H1 (cell line): ENCODE data around the gene ANKRD13B. TPM values are rescaled to one million over a fixed set of nuclear protein-coding genes. Genes with fewer than 3 reads are reported as not detected.
A peak's percentile ranks its signal among the peaks of the same experiment; 100 is the strongest.

Experiments used
- CTCF ChIA-PET: fragments of 300-600 bp; sonication (Branson Sonifier 250); formaldehyde crosslinking; loops from one replicate; lab custom pipeline; 2021; ENCODE audit not compliant: partially characterized antibody; lab: Charles Lee
- POLR2A ChIA-PET: fragments of 300-600 bp; sonication (Branson Sonifier 250); formaldehyde crosslinking; loops from one replicate; lab custom pipeline; 2021; ENCODE audit warnings: inconsistent platforms; ENCODE audit not compliant: partially characterized antibody; lab: Charles Lee
- DNase-seq, 2 experiments: peaks; one replicate each; pipeline versions ENCODE4 v3.0.0 to v3.0.0-alpha.2; 2010 to 2022; ENCODE audit warnings: low spot score in 2 of 2, low read depth in 1 of 2, mixed read lengths in 1 of 2
- FAIRE-seq: peaks from 2 replicates; lab custom pipeline; 2011; peaks lifted over from hg19 to GRCh38; lab: Jason Lieb, UNC
- H2AFZ ChIP-seq: 2 replicates; pipeline ENCODE4 v1.8.1; 2012; ENCODE audit warnings: low read length, inconsistent platforms
- H2AK5ac ChIP-seq: 2 replicates; pipeline ENCODE4 v1.6.1; 2013; ENCODE audit warnings: low read depth, low read length
- H2BK120ac ChIP-seq: replicated peaks from 2 replicates; pipeline ENCODE3; 2013; ENCODE audit warnings: low read depth, low read length, inconsistent platforms
- H2BK12ac ChIP-seq: 2 replicates; pipeline ENCODE4 v1.6.1; 2013; ENCODE audit warnings: low read depth, low read length
- H2BK15ac ChIP-seq: 2 replicates; pipeline ENCODE4 v1.6.1; 2013; ENCODE audit warnings: low read length
- H2BK20ac ChIP-seq: 2 replicates; pipeline ENCODE4 v1.6.1; 2013; ENCODE audit warnings: low read length
- H2BK5ac ChIP-seq: 2 replicates; pipeline ENCODE4 v1.6.1; 2013; ENCODE audit warnings: low read depth, low read length
- H3K14ac ChIP-seq: 2 replicates; pipeline ENCODE4 v1.6.1; 2013; ENCODE audit warnings: inconsistent platforms; ENCODE audit not compliant: insufficient read length
- H3K18ac ChIP-seq: 2 replicates; pipeline ENCODE4 v1.6.1; 2013; ENCODE audit warnings: low read length; ENCODE audit errors: extremely low read depth
- H3K23ac ChIP-seq: 2 replicates; pipeline ENCODE4 v1.6.1; 2013; ENCODE audit warnings: inconsistent platforms; ENCODE audit not compliant: insufficient read length
- H3K23me2 ChIP-seq: 2 replicates; pipeline ENCODE4 v1.6.1; 2013; ENCODE audit warnings: low read depth, low read length
- H3K27ac ChIP-seq: 2 replicates; pipeline ENCODE4 v1.6.1; 2011; ENCODE audit warnings: low read depth, low read length, inconsistent platforms
- H3K27me3 ChIP-seq, 4 experiments: replicated peaks in 1 of 4; 1 replicate in 1 of 4; 2 replicates in 3 of 4; pipeline versions ENCODE4 v1.6.1 to v1.8.1; 2011 to 2013; ENCODE audit warnings: low read length in 3 of 4, mild to moderate bottlenecking in 3 of 4, inconsistent platforms in 2 of 4, mixed read lengths in 2 of 4, moderate library complexity in 1 of 4; ENCODE audit not compliant: control insufficient read depth in 3 of 4, insufficient read depth in 3 of 4; ENCODE audit errors: extremely low read depth in 1 of 4
- H3K36me3 ChIP-seq, 4 experiments: 2 replicates each; pipeline versions ENCODE4 v1.6.1 to v1.8.1; 2011 to 2013; ENCODE audit warnings: mild to moderate bottlenecking in 4 of 4, low read length in 3 of 4, moderate library complexity in 2 of 4, control low read depth in 1 of 4, inconsistent platforms in 1 of 4; ENCODE audit not compliant: insufficient read depth in 4 of 4, control insufficient read depth in 2 of 4
- H3K4ac ChIP-seq: replicated peaks from 2 replicates; pipeline ENCODE3; 2013; ENCODE audit warnings: low read length, low read depth, mixed read lengths, inconsistent platforms; ENCODE audit not compliant: insufficient read length
- H3K4me1 ChIP-seq, 4 experiments: replicated peaks in 1 of 4; 1 replicate in 1 of 4; 2 replicates in 3 of 4; pipeline versions ENCODE4 v1.6.1 to v1.8.1; 2011 to 2013; ENCODE audit warnings: low read length in 3 of 4, inconsistent platforms in 2 of 4, mixed read lengths in 1 of 4; ENCODE audit not compliant: insufficient read depth in 4 of 4, control insufficient read depth in 3 of 4
- H3K4me2 ChIP-seq, 2 experiments: 2 replicates each; pipeline versions ENCODE4 v1.6.1 to v1.8.1; 2011 to 2013; ENCODE audit warnings: low read depth in 2 of 2, low read length in 2 of 2, control low read depth in 1 of 2, inconsistent platforms in 1 of 2, mild to moderate bottlenecking in 1 of 2; ENCODE audit not compliant: insufficient read depth in 1 of 2
- H3K4me3 ChIP-seq, 4 experiments: fragments of 200-600, 300-600 bp in 1 of 4; sonication (generic), shearing (Covaris generic), sonication (Bioruptor Twin) in 1 of 4; 2 replicates each; pipeline versions ENCODE4 v1.5.1 to v1.8.1; 2011 to 2016; ENCODE audit warnings: low read length in 4 of 4, low read depth in 3 of 4, control low read depth in 2 of 4, inconsistent platforms in 2 of 4, mild to moderate bottlenecking in 2 of 4, mixed read lengths in 1 of 4, moderate library complexity in 1 of 4; ENCODE audit not compliant: insufficient read depth in 2 of 4; ENCODE audit errors: extremely low read depth in 1 of 4
- H3K56ac ChIP-seq: replicated peaks from 2 replicates; pipeline ENCODE3; 2013; ENCODE audit warnings: low read depth, mild to moderate bottlenecking, mixed read lengths, low read length, inconsistent platforms; ENCODE audit not compliant: insufficient read length
- H3K79me1 ChIP-seq: 2 replicates; pipeline ENCODE4 v1.6.1; 2013; ENCODE audit warnings: low read depth, low read length, control low read depth
- H3K79me2 ChIP-seq, 2 experiments: 2 replicates each; pipeline versions ENCODE4 v1.6.1 to v1.8.1; 2012 to 2013; ENCODE audit warnings: low read length in 2 of 2, mild to moderate bottlenecking in 2 of 2, inconsistent platforms in 1 of 2; ENCODE audit not compliant: insufficient read depth in 2 of 2, control insufficient read depth in 1 of 2
- H3K9ac ChIP-seq, 4 experiments: replicated peaks in 1 of 4; 1 replicate in 1 of 4; 2 replicates in 3 of 4; pipeline versions ENCODE4 v1.6.1 to v1.8.1; 2011 to 2013; ENCODE audit warnings: low read depth in 3 of 4, low read length in 3 of 4, control low read depth in 2 of 4, mild to moderate bottlenecking in 2 of 4, moderate library complexity in 2 of 4, inconsistent platforms in 1 of 4; ENCODE audit errors: extremely low read depth in 1 of 4
- H3K9me3 ChIP-seq, 2 experiments: 2 replicates each; pipeline versions ENCODE4 v1.6.1 to v1.8.1; 2012 to 2013; ENCODE audit warnings: mild to moderate bottlenecking in 2 of 2, moderate library complexity in 2 of 2, control low read depth in 1 of 2, inconsistent platforms in 1 of 2, low read depth in 1 of 2, low read length in 1 of 2, mixed read lengths in 1 of 2; ENCODE audit not compliant: insufficient read depth in 2 of 2
- H4K20me1 ChIP-seq, 2 experiments: replicated peaks in 1 of 2; 2 replicates each; pipeline versions ENCODE3 to v1.8.1; 2011 to 2013; ENCODE audit warnings: inconsistent platforms in 2 of 2, low read length in 2 of 2, mild to moderate bottlenecking in 1 of 2; ENCODE audit not compliant: insufficient read depth in 2 of 2, control insufficient read depth in 1 of 2
- H4K5ac ChIP-seq: 2 replicates; pipeline ENCODE4 v1.6.1; 2013; ENCODE audit warnings: low read length, low read depth, mixed read lengths, inconsistent platforms; ENCODE audit not compliant: insufficient read length
- H4K8ac ChIP-seq: 2 replicates; pipeline ENCODE4 v1.8.0; 2013; ENCODE audit warnings: mild to moderate bottlenecking, moderate library complexity, low read length, inconsistent platforms; ENCODE audit not compliant: insufficient read depth; ENCODE audit errors: extremely low read depth
- H4K91ac ChIP-seq: replicated peaks from 2 replicates; pipeline ENCODE3; 2013; ENCODE audit warnings: low read length, mixed read lengths, inconsistent platforms; ENCODE audit not compliant: insufficient read length
- CEBPB ChIP-seq: IDR thresholded peaks from 2 replicates; pipeline ENCODE4 v1.6.1; 2012; ENCODE audit warnings: low read depth, low read length
- JUND ChIP-seq: IDR thresholded peaks from 2 replicates; pipeline ENCODE4 v1.6.1; 2011; ENCODE audit warnings: mild to moderate bottlenecking, improper control_type of control experiment, low read length
- TBP ChIP-seq: IDR thresholded peaks from 2 replicates; pipeline ENCODE4 v1.6.1; 2011; ENCODE audit warnings: low read depth, low read length, improper control_type of control experiment
- TCF12 ChIP-seq: IDR thresholded peaks from 2 replicates; pipeline ENCODE4 v1.6.1; 2011; ENCODE audit warnings: low read depth, mild to moderate bottlenecking, low read length
- TEAD4 ChIP-seq: IDR thresholded peaks from 2 replicates; pipeline ENCODE4 v1.6.1; 2012; ENCODE audit warnings: low read depth, low read length, inconsistent platforms, mixed read lengths
- WGBS, 2 experiments: shearing (Covaris generic) in 1 of 2; methylation state at CpG; one replicate each; pipeline versions ENCODE4 v1.1.6 to v1.1.7; 2013 to 2015; ENCODE audit warnings: low lambda C conversion rate in 2 of 2, mixed read lengths in 2 of 2, inconsistent platforms in 1 of 2, low coverage in 1 of 2, missing lambda C conversion rate in 1 of 2; ENCODE audit not compliant: insufficient replicate concordance in 2 of 2, insufficient coverage in 1 of 2, insufficient read length in 1 of 2; ENCODE audit errors: extremely low coverage in 1 of 2, missing lambda C conversion rate in 1 of 2; 5-methylcytosine and 5-hydroxymethylcytosine counted together
- polyA plus RNA-seq, 7 experiments: library from polyadenylated mRNA; depleted of rRNA in 3 of 7; stranded (reverse) in 5 of 7; unstranded in 2 of 7; fragments of >200 nt in 5 of 7; fragments of 200-250 nt in 2 of 7; gene quantifications; 1 replicate in 5 of 7; 2 replicates in 1 of 7; 4 replicates in 1 of 7; pipeline versions ENCODE4 v1.2.1 to v1.2.3, GENCODE V29; 2011 to 2013; ENCODE audit warnings: missing spikeins in 2 of 7, mixed read lengths in 2 of 7
- total RNA-seq: library from RNA; stranded (reverse); fragmentation: NEBNext Ultra II Directional; extraction: Animal tissue kit (Norgen Biotek cat#: 25700); gene quantifications from 2 replicates; pipeline ENCODE4 v1.2.1, GENCODE V29; 2021
- TF ChIP-seq, protein P1 (sequence below), 3 experiments: IDR thresholded peaks; 1 replicate in 2 of 3; 2 replicates in 1 of 3; pipeline versions ENCODE4 v1.5.1 to v1.6.1; 2011; ENCODE audit warnings: low read length in 3 of 3, mild to moderate bottlenecking in 3 of 3, inconsistent platforms in 2 of 3, low read depth in 1 of 3, moderate library complexity in 1 of 3; ENCODE audit not compliant: insufficient read depth in 1 of 3; ENCODE audit errors: control extremely low read depth in 1 of 3
- TF ChIP-seq, protein P2 (sequence below): IDR thresholded peaks from 2 replicates; pipeline ENCODE4 v1.6.1; 2011; ENCODE audit warnings: low read length, improper control_type of control experiment
- TF ChIP-seq, protein P3 (sequence below): IDR thresholded peaks from 2 replicates; pipeline ENCODE4 v1.6.1; 2012; ENCODE audit warnings: inconsistent platforms

ANKRD13B gene
- total and polyA plus RNA-seq, 2 of the 8 experiments (the other 6 are each of a cell fraction or from before 2014, with no cell fraction given): 16.4 to 48.5 TPM

DNA sequence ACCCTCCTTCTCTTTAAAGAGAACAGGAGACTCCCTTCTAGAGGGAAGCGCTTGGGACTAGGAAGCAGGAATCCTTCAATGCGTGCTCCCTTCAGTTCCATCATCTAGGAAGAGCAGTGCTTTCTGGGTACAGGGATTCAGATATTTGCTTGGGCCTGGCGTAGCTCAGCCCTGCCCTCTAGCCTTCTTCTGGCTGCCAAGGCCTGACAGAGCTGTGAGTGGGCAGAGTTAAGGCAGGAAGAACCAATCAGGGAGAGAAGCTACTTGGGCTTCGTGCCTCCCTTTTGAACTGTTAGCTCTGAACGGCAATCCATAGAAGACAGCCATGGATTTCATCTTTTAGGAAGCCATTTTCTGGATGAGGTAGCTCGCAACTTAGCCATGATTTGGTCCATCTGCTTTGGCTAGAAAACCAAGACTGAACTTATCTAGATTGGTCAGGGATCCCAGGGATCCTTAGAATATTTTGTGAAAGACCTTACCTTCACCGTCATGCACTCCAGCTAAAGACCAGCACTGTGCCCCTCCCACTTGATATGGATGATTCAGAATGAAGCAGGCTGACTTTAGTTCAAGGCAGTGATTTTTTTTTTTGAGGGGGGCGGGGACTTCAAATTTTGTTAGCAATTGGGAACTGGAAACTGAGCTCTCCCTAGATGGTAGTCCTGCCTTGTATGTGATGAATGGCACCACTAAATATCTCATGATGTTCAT is 32.3 kb downstream of the ANKRD13B start:
- H3K9me3 ChIP-seq: no peaks in the 10 kb centered on the region
- no peak overlapping the region for H3K4me3 ChIP-seq
- DNase-seq: no peak
- H2BK120ac ChIP-seq: no peak overlapping the region
- peak overlapping the region; percentile 41; the same call in 1 of the 2 replicates for H2AFZ ChIP-seq
- ChIA-PET CTCF (interaction anchor here (0.5 to 13.1 kb wide), 19 partner anchors 9 to 577 kb away, joined by 3 to 193 read pairs (median 3); no protein-coding TSS in a partner anchor), POLR2A (interaction anchor here (0.9 to 1.1 kb wide), 2 partner anchors 10 to 33 kb away, joined by 4 to 5 read pairs; no protein-coding TSS in a partner anchor)
- H3K18ac ChIP-seq: no peak overlapping the region
- H2BK12ac ChIP-seq: no peak overlapping the region
- peaks cover 5 to 12% (median 9%) of the 10 kb centered on the region in 4 experiments; a peak in 6 of 7 replicates for H3K4me1 ChIP-seq
- 79% methylated on average over 8 of the region's 8 CpGs; no CpG with 5 or more reads in 1 of the 2 experiments for WGBS, 2 experiments
- H4K8ac ChIP-seq: no peak overlapping the region
- H3K14ac ChIP-seq: no peak overlapping the region
- no peak overlapping the region for H3K4me2 ChIP-seq
- no peaks in the 10 kb centered on the region for H3K36me3 ChIP-seq
- H3K23me2 ChIP-seq: peaks cover 11% of the 10 kb centered on the region; the same call in 1 of the 2 replicates
- no peak overlapping the region for H3K56ac ChIP-seq
- no peak overlapping the region for H2BK5ac ChIP-seq
- no peak overlapping the region for H2BK20ac ChIP-seq
- no peak overlapping the region for H3K4ac ChIP-seq
- FAIRE-seq: peak; percentile 19
- no peak overlapping the region for H4K5ac ChIP-seq
- H3K9ac ChIP-seq: no peak overlapping the region
- H3K79me1 ChIP-seq: no peaks in the 10 kb centered on the region
- no peak overlapping the region for H2BK15ac ChIP-seq
- no peak overlapping the region for H3K27ac ChIP-seq
- H3K79me2 ChIP-seq: no peaks in the 10 kb centered on the region
- no peak overlapping the region for H2AK5ac ChIP-seq
- peaks cover 5 to 21% (median 19%) of the 10 kb centered on the region in 4 experiments; a peak in 6 of 7 replicates for H3K27me3 ChIP-seq
- H4K20me1 ChIP-seq: peaks cover 0 to 3% of the 10 kb centered on the region in 2 experiments
- no peak overlapping the region for H4K91ac ChIP-seq
- H3K23ac ChIP-seq: no peak overlapping the region
- TF ChIP-seq, protein P1, sequence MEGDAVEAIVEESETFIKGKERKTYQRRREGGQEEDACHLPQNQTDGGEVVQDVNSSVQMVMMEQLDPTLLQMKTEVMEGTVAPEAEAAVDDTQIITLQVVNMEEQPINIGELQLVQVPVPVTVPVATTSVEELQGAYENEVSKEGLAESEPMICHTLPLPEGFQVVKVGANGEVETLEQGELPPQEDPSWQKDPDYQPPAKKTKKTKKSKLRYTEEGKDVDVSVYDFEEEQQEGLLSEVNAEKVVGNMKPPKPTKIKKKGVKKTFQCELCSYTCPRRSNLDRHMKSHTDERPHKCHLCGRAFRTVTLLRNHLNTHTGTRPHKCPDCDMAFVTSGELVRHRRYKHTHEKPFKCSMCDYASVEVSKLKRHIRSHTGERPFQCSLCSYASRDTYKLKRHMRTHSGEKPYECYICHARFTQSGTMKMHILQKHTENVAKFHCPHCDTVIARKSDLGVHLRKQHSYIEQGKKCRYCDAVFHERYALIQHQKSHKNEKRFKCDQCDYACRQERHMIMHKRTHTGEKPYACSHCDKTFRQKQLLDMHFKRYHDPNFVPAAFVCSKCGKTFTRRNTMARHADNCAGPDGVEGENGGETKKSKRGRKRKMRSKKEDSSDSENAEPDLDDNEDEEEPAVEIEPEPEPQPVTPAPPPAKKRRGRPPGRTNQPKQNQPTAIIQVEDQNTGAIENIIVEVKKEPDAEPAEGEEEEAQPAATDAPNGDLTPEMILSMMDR (IDR thresholded peaks at IDR 0.05; ENCODE audit: control extremely low read depth in 1 of 3, insufficient read depth in 1 of 3, low read depth in 1 of 3, low read length in 3 of 3): peak; percentile 14 to 38 (median 15); a peak in 2 of 4 replicates
- TF ChIP-seq TEAD4: no peak
- TF ChIP-seq JUND: no peak
- no peak for TF ChIP-seq TBP
- no peak for TF ChIP-seq CEBPB
- TF ChIP-seq, protein P2, sequence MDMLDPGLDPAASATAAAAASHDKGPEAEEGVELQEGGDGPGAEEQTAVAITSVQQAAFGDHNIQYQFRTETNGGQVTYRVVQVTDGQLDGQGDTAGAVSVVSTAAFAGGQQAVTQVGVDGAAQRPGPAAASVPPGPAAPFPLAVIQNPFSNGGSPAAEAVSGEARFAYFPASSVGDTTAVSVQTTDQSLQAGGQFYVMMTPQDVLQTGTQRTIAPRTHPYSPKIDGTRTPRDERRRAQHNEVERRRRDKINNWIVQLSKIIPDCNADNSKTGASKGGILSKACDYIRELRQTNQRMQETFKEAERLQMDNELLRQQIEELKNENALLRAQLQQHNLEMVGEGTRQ: no peak
- no peak for TF ChIP-seq TCF12
- TF ChIP-seq, protein P3, sequence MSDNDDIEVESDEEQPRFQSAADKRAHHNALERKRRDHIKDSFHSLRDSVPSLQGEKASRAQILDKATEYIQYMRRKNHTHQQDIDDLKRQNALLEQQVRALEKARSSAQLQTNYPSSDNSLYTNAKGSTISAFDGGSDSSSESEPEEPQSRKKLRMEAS: peak; percentile 55
